Gastroesophageal sphincter (tissue), 4 donors: Measurements from ENCODE around the gene PLEKHM1. TPM values are rescaled to one million over a fixed set of nuclear protein-coding genes. Genes with fewer than 3 reads are reported as not detected.

Source experiments
- ATAC-seq: fragments of 150-250 bp; one replicate; pipeline ENCODE4 v1.9.1; 2016; ENCODE audit warnings: mild to moderate bottlenecking, moderate library complexity
- H3K27ac ChIP-seq, 4 donors: fragments of 200-600 bp; sonication (generic) in 3 of 4; 1 replicate in 3 of 4; 2 replicates in 1 of 4; pipeline ENCODE4 v1.5.1; 2016 to 2019
- H3K27me3 ChIP-seq: fragments of 200-600 bp; sonication (generic); one replicate; pipeline ENCODE4 v1.5.1; 2019
- H3K36me3 ChIP-seq, 2 donors: fragments of 200-600 bp; sonication (generic); one replicate each; pipeline ENCODE4 v1.5.1; 2019; ENCODE audit warnings: control low read depth in 1 of 2
- H3K4me1 ChIP-seq, 3 donors: fragments of 200-600 bp; sonication (generic); 1 replicate in 2 of 3; 2 replicates in 1 of 3; pipeline ENCODE4 v1.5.1; 2016 to 2019; ENCODE audit warnings: control low read depth in 2 of 3
- H3K4me3 ChIP-seq, 2 donors: fragments of 200-600 bp; sonication (generic); one replicate each; pipeline ENCODE4 v1.5.1; 2019; ENCODE audit warnings: mild to moderate bottlenecking in 1 of 2, moderate library complexity in 1 of 2
- H3K9me3 ChIP-seq, 3 donors: fragments of 200-600 bp; sonication (generic); one replicate each; pipeline ENCODE4 v1.5.1; 2017 to 2019; ENCODE audit warnings: control low read depth in 2 of 3
- CTCF ChIP-seq, 4 experiments: fragments of 200-600 bp in 2 of 4; fragments of 450-650 bp in 2 of 4; sonication (generic) in 1 of 4; IDR thresholded peaks; one replicate each; pipeline ENCODE4 v1.5.1; 2017 to 2019; ENCODE audit warnings: antibody characterized with exemption in 4 of 4, mild to moderate bottlenecking in 2 of 4, moderate library complexity in 2 of 4
- EP300 ChIP-seq: sonication (generic); formaldehyde crosslinking; IDR thresholded peaks from one replicate; pipeline ENCODE4 v1.6.1; 2017; ENCODE audit warnings: antibody characterized with exemption, mild to moderate bottlenecking
- POLR2A ChIP-seq, 2 donors: fragments of 450-650 bp; IDR thresholded peaks; one replicate each; pipeline ENCODE4 v1.6.1; 2017; ENCODE audit warnings: antibody characterized with exemption in 2 of 2, mild to moderate bottlenecking in 2 of 2, moderate library complexity in 1 of 2
- POLR2AphosphoS5 ChIP-seq: sonication (generic); formaldehyde crosslinking; IDR thresholded peaks from one replicate; pipeline ENCODE4 v1.6.1; 2017; ENCODE audit warnings: antibody characterized with exemption
- WGBS, 2 donors: methylation state at CpG; one replicate each; pipeline ENCODE4 v1.1.5; 2018; ENCODE audit warnings: low coverage in 1 of 2; 5-methylcytosine and 5-hydroxymethylcytosine counted together
- total RNA-seq, 4 donors: library from RNA; depleted of rRNA; stranded (reverse); fragments of >200 nt; gene quantifications; one replicate each; pipeline ENCODE4 v1.1.0, GENCODE V29; 2016

Gene PLEKHM1
- total RNA-seq, 4 donors from 2014 or later: 17.8 to 36.5 (median 29.2) TPM

DNA sequence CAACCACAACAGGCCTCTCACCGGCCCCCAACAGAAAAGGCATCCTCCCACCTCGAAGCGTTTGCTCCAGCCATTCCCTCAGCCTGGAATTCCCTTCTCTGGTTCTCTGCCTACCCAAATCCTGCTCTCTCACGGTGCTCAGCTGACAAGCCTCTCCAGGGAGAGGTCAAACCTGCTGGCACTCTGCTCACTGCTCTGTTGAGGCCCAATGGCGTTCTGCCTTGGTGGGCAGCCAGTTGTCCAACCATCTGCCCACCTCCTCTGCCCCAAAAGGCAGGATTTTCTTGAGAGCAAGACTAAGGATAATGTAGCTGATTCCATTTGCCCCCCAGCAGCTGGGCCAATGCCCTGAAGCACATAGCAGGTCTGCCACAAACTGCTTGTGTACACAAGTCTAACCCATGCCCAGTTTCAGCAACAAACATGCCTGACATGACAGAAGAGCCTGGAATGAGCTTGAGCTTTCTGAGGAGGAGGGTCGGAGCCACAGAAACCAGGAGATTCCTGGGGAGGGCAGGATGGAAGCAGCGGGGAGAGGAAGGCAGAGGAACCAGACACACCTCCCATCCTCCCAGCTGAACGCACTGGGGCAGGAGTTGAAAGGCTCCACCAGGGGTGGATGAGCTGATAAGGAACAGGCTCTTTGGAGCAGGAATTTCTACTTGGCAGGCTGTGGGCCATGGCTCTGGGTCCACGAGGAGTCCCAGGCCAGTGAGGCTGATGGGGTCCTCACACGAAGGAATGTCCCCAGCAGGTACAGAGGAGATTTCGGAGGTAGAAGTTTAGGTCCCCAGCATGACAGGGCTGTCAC is 81.7 kb downstream of the PLEKHM1 start:
- TF ChIP-seq EP300: no peak
- no peak for TF ChIP-seq POLR2A (IDR thresholded peaks at IDR 0.05)
- no peak for TF ChIP-seq POLR2AphosphoS5
- TF ChIP-seq CTCF (IDR thresholded peaks at IDR 0.05): no peak
- Histone ChIP-seq H3K4me3 (peak overlapping the region in 1 of 2 donors; percentile 43), H3K9me3 (no peaks in the 10 kb centered on the region), H3K27ac (no peak overlapping the region), H3K27me3 (peaks cover 15% of the 10 kb centered on the region), H3K36me3 (peaks cover 0 to 21% of the 10 kb centered on the region in 2 donors), H3K4me1 (peaks cover 0 to 32% (median 8%) of the 10 kb centered on the region in 3 donors)
- WGBS, 2 donors: 64 to 74% methylated on average over 7 to 9 of the region's 11 CpGs
- no peak for ATAC-seq

- no peak overlapping the region for H3K27ac ChIP-seq
- no peaks in the 10 kb centered on the region for H3K9me3 ChIP-seq
- peaks cover 0 to 19% (median 8%) of the 10 kb centered on the region in 3 donors for H3K4me1 ChIP-seq
- H3K4me3 ChIP-seq: peak overlapping the region in 1 of 2 donors; percentile 41
- no peak for ATAC-seq
- H3K27me3 ChIP-seq: peaks cover 15% of the 10 kb centered on the region
- TF ChIP-seq POLR2A (IDR thresholded peaks at IDR 0.05) (no peak), POLR2AphosphoS5 (no peak), CTCF (IDR thresholded peaks at IDR 0.05) (no peak)
- WGBS, 2 donors: 65 to 70% methylated on average over 5 to 6 of the region's 7 CpGs
- peaks cover 0 to 47% of the 10 kb centered on the region in 2 donors for H3K36me3 ChIP-seq
These were observed 84.4 kb downstream of the PLEKHM1 start for GRCh38 chr17:45406107-45406506.

GRCh38 chr17:45405250-45406086 is 85.1 kb downstream of the PLEKHM1 start:
- 40% methylated on average over 10 of the region's 48 CpGs; no CpG with 5 or more reads in 1 of the 2 donors for WGBS, 2 donors

DNA sequence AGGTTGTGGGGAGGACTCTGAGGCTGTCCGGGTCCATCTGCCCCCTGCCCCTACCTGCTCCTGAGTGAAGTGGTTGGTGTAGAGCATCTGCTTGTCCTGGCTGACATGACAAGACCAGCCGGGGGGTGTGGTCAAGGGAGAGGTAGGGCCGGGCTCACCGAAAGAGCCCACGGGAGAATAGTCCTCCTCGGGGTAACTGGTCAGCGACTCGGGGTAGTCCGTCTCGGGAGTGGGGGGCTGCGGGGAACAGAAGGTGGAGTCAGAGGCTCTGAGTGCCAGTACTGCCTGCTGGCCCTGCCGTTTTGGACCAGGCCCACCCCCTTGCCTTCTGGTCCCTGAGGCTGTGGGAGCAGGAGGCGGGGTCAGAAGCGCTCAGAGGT is 85.7 kb downstream of the PLEKHM1 start:
- no peaks in the 10 kb centered on the region for H3K9me3 ChIP-seq
- peaks cover 0 to 55% of the 10 kb centered on the region in 2 donors for H3K36me3 ChIP-seq
- H3K4me3 ChIP-seq: no peak overlapping the region
- TF ChIP-seq POLR2A (IDR thresholded peaks at IDR 0.05) (no peak), EP300 (no peak), POLR2AphosphoS5 (no peak), CTCF (IDR thresholded peaks at IDR 0.05) (no peak)
- H3K4me1 ChIP-seq: peaks cover 0 to 12% (median 8%) of the 10 kb centered on the region in 3 donors
- no peak for ATAC-seq
- H3K27me3 ChIP-seq: peaks cover 15% of the 10 kb centered on the region
- WGBS, 2 donors: 70% methylated on average over 9 of the region's 14 CpGs; no CpG with 5 or more reads in 1 of the 2 donors
- H3K27ac ChIP-seq: no peak overlapping the region

More at GRCh38 chr17:45405250-45406086, 85.1 kb downstream of the PLEKHM1 start:
- no peak overlapping the region for H3K27ac ChIP-seq
- H3K4me3 ChIP-seq: peak overlapping the region in 1 of 2 donors; percentile 41
- H3K36me3 ChIP-seq: peaks cover 0 to 50% of the 10 kb centered on the region in 2 donors
- peaks cover 0 to 12% (median 8%) of the 10 kb centered on the region in 3 donors for H3K4me1 ChIP-seq
- H3K27me3 ChIP-seq: peaks cover 15% of the 10 kb centered on the region
- peak; percentile 34 for ATAC-seq
- no peaks in the 10 kb centered on the region for H3K9me3 ChIP-seq
- TF ChIP-seq POLR2AphosphoS5 (no peak), CTCF (IDR thresholded peaks at IDR 0.05) (no peak), POLR2A (IDR thresholded peaks at IDR 0.05) (no peak), EP300 (no peak)
